ENCODE measurements around the gene EXOSC6. TPM values are rescaled to one million over a fixed set of nuclear protein-coding genes. Genes with fewer than 3 reads are reported as not detected.
"Not testable (repeated sequence)": the region's sequence is repeated elsewhere in the genome, so short reads cannot be mapped to it uniquely, and the experiment has no call there.

EXOSC6 gene
- total RNA-seq, 1 donor from 2014 or later, result 27.1 TPM

DNA sequence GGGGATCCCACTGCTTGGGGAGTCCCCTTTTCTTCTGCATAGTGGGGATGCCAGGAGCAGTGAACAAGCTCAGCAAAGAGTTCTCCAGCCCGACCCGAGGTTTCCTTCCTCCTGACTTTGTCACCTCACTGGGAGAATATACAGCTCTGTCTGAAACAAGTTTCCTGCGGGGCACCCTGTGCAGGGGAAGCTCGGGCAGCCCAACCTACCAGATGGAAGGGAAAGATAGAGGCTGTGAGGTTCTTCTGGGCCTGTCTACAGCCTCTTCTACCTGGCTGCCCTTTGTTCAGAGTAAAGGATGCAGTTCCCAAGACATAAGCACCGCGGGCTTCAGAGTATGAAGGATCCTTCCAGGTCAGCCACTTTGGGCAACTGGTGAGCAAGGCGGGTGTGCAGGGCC, 54.1 kb downstream of the EXOSC6 start:
- H3K9ac ChIP-seq; DNase-seq (ENCODE audit: low spot score); H3K4me1 ChIP-seq; H2AFZ ChIP-seq (replicated peaks); H3K27ac Mint-ChIP-seq; H3K27me3 ChIP-seq; H3K36me3 Mint-ChIP-seq; H3K9me3 ChIP-seq (ENCODE audit: low read depth); H3F3A ChIP-seq (ENCODE audit: low read depth); H3K27ac ChIP-seq; H4K20me1 ChIP-seq (ENCODE audit: low read depth); H3K9me3 Mint-ChIP-seq; H3K27me3 Mint-ChIP-seq (ENCODE audit: insufficient read depth, low read depth); H3K36me3 ChIP-seq; H3K4me2 ChIP-seq; H3K4me1 Mint-ChIP-seq; H3K79me2 ChIP-seq (ENCODE audit: low read depth); H3K4me3 ChIP-seq; H3K4me3 Mint-ChIP-seq: not testable (repeated sequence)

Small RNA genes within 50 kb of the gene (small RNA-seq; reads per million reads assigned to genes)
- gene AC009060.2 (not detected), gene RN7SL279P (not detected)

Other genes with a start within 250 kb of the EXOSC6 start
- gene PDPR, start 137.6 kb downstream of the EXOSC6 start, total RNA-seq (ENCODE audit: low replicate concordance), result 19.5 and 25.2 TPM in 2 replicates
- 0.51 and 3.8 TPM in 2 replicates for gene CLEC18C, start 78.2 kb downstream of the EXOSC6 start, total RNA-seq (ENCODE audit: low replicate concordance)
- gene AARS1, start 37.6 kb upstream of the EXOSC6 start, total RNA-seq (ENCODE audit: low replicate concordance), result 53.7 and 60.8 TPM in 2 replicates
- gene DDX19B, start 47.2 kb upstream of the EXOSC6 start, total RNA-seq (ENCODE audit: low replicate concordance), result 41.0 and 49.7 TPM in 2 replicates
- 45.1 and 55.4 TPM in 2 replicates for gene DDX19A, start 95.0 kb upstream of the EXOSC6 start, total RNA-seq (ENCODE audit: low replicate concordance)
- gene ST3GAL2, start 187.2 kb upstream of the EXOSC6 start, total RNA-seq (ENCODE audit: low replicate concordance), result 11.6 and 34.5 TPM in 2 replicates
- 11.0 and 12.0 TPM in 2 replicates for gene FCSK, start 202.7 kb upstream of the EXOSC6 start, total RNA-seq (ENCODE audit: low replicate concordance)

Measured in neural progenitor cell (in vitro differentiated cells).